ENCODE measurements around the gene NPPB.

The NPPB gene

DNA sequence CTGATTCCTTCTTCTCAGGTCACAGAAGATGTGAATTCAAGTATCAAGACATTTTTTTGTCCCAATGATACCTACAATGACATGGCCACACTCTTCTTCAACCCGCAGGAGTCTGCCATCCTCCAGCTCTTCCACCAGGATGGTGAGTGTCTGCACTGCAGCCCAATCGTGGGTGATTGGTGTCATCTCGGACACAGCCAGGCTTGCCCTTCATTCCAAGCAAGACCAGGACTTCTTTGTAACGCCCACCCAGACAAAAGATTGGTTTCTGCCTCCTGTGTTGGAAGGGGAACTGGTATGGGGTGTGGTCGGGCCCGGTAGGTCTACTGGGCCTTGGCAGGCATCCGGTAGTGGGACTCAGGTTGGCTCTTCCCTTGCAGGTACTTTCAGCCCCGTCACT lies 25.2 kb downstream of the NPPB start:
- no peak for DNase-seq (ENCODE audit: low read depth)

DNA sequence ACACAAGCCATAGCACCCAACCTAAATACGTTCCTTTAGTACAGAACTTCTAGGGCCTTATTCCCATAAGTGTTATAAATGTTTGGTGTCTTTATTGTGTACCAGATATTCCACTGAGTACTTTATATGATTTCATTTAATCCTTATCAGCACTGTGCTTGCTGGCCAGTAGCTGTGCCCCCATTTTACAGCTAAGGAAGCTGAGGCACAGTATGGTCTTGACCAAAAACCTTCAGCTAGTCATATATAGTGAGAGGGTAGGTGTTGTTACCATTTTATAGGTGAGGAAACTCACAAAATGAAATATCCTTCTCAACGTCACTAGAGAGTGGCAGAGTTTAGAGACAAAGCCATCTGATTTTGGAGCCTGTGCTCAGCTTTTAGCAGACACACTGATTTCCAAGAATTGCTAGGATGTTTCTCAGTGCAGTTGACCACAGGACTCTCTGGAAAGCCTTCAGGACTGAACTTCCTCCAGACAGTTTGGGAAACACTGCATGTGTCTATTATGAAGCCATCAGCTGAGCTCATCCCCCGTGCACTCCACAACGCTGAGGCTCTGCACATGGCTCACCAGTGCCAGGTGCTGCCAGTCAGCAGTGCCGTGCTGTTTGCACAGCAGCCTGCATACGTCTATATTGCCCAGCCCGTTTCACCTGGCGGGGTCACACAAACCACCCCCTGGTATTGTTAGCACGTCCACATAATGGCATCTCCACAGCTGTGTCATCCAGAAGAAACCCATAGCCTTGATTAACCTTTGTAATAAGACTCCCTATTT lies 26.6 kb downstream of the NPPB start:
- peak; percentile 37 for DNase-seq (ENCODE audit: low read depth)

DNA sequence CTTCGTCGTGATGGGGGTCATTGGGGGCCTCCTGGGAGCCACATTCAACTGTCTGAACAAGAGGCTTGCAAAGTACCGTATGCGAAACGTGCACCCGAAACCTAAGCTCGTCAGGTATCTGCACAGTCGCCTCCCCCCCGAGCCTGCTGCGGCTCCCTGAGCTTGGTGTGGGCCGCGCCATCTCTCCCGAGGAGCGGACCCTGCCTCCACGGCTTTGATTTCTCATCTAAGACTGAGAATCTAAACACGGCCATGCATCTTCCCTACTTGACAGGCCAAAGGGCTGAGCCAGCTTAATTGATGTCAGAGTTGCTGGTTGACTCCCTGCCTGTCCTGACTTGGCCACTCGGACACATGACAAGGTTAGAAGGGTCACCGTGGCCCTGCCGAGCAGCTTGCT lies 30.2 kb downstream of the NPPB start:
- DNase-seq (ENCODE audit: low read depth): no peak

DNA sequence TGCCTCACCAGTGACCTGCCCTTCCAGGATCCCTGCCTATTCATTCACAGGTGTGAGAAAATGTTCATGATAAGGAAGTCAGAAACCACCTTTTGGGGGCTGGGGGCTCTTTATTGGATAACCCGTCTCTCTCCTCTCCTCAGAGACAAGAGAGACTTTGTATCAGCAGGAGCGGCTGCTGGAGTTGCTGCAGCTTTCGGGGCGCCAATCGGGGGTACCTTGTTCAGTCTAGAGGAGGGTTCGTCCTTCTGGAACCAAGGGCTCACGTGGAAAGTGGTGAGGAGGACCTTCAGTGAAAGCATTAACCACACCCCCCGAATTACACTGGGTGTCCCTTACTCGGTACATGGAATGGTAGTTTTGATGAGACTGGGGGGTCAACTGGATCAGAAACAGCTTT lies 31.8 kb downstream of the NPPB start:
- no peak for DNase-seq (ENCODE audit: low read depth)

DNA sequence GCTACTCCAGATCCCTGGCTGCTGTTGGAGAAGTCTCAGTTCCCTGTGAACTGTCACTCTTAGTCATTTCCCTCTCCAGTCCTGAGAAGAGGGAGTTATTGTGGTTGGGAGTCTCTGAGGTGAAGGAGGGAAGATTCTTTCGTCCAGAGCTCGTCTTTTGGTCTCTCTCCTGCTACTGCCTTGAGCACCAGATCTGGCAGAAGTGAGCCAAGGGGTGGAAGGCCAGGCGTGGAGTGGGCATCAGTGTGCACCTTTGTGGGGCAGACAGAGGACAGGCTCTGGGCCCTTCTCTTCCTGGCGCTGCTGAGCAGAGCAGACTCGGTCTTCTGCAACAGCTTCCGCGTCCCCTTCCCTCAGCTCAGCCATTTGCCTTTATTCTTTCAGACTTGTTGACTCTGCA lies 33.6 kb downstream of the NPPB start:
- DNase-seq (ENCODE audit: low read depth): no peak

DNA sequence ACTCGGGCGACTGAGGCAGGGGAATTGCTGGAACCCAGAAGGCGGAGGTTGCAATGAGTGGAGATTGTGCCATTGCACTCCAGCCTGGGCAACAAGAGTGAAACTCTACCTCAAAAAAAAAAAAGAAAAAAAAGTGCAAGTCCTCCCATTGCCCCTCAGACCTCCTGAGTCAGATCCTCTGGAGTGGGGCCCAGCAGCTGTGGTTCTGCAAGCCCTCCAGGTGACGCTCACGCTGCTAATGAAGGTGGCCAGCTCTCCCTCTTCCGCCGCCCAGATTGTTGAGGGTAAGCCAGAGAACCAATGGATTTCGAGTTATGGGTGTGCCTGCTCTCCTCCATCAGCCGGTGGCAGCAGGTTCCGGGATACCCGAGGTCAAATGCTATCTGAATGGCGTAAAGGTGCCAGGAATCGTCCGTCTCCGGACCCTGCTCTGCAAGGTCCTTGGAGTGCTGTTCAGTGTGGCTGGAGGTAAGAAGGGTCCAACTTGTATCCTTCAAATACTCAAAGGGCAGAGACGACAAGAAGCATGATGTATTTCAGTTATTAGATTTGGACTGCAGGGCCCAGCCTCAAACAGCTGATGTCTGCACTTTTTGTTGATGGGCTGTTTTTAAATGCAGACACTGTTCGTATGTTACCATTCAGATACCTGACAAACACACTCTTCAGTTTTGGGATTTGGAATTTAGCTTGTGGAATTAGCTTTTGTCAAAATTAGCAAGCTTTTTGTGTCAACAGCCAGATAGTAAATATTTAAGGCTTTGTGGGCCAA lies 35.2 kb downstream of the NPPB start:
- DNase-seq (ENCODE audit: low read depth): no peak

DNA sequence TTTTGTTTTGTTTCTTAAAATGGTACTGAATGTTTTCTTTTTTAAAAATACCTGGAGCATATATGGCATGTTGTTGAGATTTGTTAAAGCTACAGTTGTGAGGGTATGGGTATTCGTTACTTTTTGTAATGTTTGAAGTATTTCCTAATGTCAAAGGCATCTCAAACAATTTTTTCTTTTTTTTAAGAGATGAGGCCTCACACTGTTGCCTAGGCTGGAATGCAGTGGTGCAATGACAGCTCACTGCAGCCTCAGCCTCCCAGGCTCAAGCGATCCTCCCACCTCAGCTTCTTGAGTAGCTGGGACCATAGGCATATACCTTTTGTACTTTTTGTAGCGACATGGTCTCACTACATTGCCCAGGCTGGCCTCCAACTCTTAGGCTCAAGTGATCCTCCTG lies 36.7 kb downstream of the NPPB start:
- DNase-seq (ENCODE audit: low read depth): peak; percentile 72

DNA sequence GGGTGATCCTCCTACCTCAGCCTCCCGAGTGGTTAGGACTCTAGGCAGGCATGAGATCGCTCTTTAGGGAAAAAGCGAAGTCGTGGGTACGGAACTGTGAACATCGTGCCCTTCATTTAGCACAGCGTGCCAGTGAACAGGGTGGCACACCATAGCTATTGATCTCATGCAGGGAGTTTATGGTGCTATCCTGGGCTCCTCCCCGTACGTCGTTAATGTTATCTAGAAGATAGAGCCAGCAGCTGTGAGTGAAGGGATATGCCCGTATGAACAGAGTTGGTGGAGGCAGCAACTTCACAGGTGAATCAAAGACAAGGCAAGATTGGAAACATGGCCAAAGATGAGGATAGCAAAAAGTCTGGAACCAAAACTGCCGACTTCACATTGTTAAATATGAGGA lies 41.6 kb downstream of the NPPB start:
- DNase-seq (ENCODE audit: low read depth): no peak

DNA sequence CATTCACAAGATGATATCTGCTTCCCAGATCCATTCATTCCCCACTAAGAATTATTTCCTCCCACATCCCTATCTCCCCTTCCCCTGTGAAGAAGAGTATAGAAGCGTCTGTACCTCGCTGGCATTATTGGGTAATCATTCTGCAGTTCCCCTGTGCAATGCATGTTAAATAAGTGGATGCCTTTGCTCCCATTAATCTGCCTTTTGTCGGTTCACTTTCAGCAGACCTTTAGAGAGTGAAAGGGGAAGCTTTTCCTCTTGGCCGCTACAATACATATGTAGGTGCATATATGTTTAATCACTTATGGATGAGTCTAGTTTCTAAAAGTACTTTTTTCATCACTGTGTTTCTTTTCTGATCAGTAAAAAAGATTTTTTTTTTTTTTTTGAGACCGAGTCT lies 45.7 kb downstream of the NPPB start:
- DNase-seq (ENCODE audit: low read depth): no peak
